AG04450 (cell line): ENCODE results near the gene KRTAP2-1. TPM values are rescaled to one million over a fixed set of nuclear protein-coding genes. Genes with fewer than 3 reads are reported as not detected.
A peak's percentile ranks its signal among the peaks of the same experiment; 100 is the strongest.

Source experiments
- CTCF ChIA-PET: fragments of 300-600, 350-600 bp; formaldehyde crosslinking; extraction: SDS; loops from one replicate; lab custom pipeline; 2022; ENCODE audit warnings: antibody characterized with exemption, inconsistent platforms; lab: Charles Lee
- POLR2A ChIA-PET: fragments of 350-600 bp; formaldehyde crosslinking; extraction: SDS; loops from one replicate; lab custom pipeline; 2021; ENCODE audit warnings: antibody characterized with exemption, inconsistent platforms; lab: Yijun Ruan, JAX
- DNase-seq: peaks from one replicate; pipeline ENCODE4 v3.0.0-alpha.2; 2011; ENCODE audit warnings: low read depth, low spot score
- H3K27ac ChIP-seq: one replicate; pipeline ENCODE4 v1.5.1; 2012; ENCODE audit warnings: low read depth, low read length, control low read depth
- H3K27me3 ChIP-seq: one replicate; pipeline ENCODE4 v1.6.0; 2012; ENCODE audit warnings: low read length; ENCODE audit not compliant: control insufficient read depth, insufficient read depth
- H3K4me3 ChIP-seq: 2 replicates; pipeline ENCODE4 v1.5.1; 2011; ENCODE audit warnings: mild to moderate bottlenecking, low read depth, low read length, control low read depth
- H3K9me3 ChIP-seq: 2 replicates; pipeline ENCODE4 v1.5.1; 2012; ENCODE audit warnings: low read length; ENCODE audit not compliant: control insufficient read depth, insufficient read depth
- CTCF ChIP-seq: IDR thresholded peaks from 2 replicates; pipeline ENCODE4 v1.5.1; 2011; ENCODE audit warnings: low read depth, low read length, control low read depth, inconsistent platforms
- polyA plus RNA-seq: library from polyadenylated mRNA; depleted of rRNA; stranded (reverse); fragments of >200 nt; gene quantifications from 2 replicates; pipeline ENCODE4 v1.2.3, GENCODE V29; 2011

The KRTAP2-1 gene
- polyA plus RNA-seq, 1 experiment, result not detected

- no peak for TF ChIP-seq CTCF
- ChIA-PET CTCF (no interaction called here), POLR2A (no interaction called here)
Observed at GRCh38 chr17:41076788-41077187, 29.7 kb upstream of the KRTAP2-1 start.

GRCh38 chr17:41073676-41074075 lies 26.6 kb upstream of the KRTAP2-1 start:
- Histone ChIP-seq H3K27ac (no peak overlapping the region), H3K9me3 (no peaks in the 10 kb centered on the region), H3K27me3 (no peaks in the 10 kb centered on the region), H3K4me3 (no peak overlapping the region)
- POLR2A ChIA-PET, result no interaction called here
- CTCF ChIA-PET, result no interaction called here
- no peak for DNase-seq
- no peak for TF ChIP-seq CTCF

More at GRCh38 chr17:41076788-41077187, 29.7 kb upstream of the KRTAP2-1 start:
- no peak overlapping the region for H3K27ac ChIP-seq
- no peaks in the 10 kb centered on the region for H3K27me3 ChIP-seq
- no peak overlapping the region for H3K4me3 ChIP-seq
- no peak for DNase-seq
- no peaks in the 10 kb centered on the region for H3K9me3 ChIP-seq

- Histone ChIP-seq H3K27ac (no peak overlapping the region), H3K9me3 (no peaks in the 10 kb centered on the region), H3K27me3 (no peaks in the 10 kb centered on the region), H3K4me3 (no peak overlapping the region)
- no peak for TF ChIP-seq CTCF
- POLR2A ChIA-PET, result no interaction called here
- CTCF ChIA-PET, result no interaction called here
- no peak for DNase-seq
Observed at GRCh38 chr17:41071606-41072360, 24.7 kb upstream of the KRTAP2-1 start.

- H3K27me3 ChIP-seq, result no peaks in the 10 kb centered on the region
- no peak overlapping the region for H3K27ac ChIP-seq
- ChIA-PET CTCF (no interaction called here), POLR2A (no interaction called here)
- no peak overlapping the region for H3K4me3 ChIP-seq
- no peak for TF ChIP-seq CTCF
- H3K9me3 ChIP-seq, result no peaks in the 10 kb centered on the region
- no peak for DNase-seq
Observed at GRCh38 chr17:41069031-41069430, 21.9 kb upstream of the KRTAP2-1 start.

DNA sequence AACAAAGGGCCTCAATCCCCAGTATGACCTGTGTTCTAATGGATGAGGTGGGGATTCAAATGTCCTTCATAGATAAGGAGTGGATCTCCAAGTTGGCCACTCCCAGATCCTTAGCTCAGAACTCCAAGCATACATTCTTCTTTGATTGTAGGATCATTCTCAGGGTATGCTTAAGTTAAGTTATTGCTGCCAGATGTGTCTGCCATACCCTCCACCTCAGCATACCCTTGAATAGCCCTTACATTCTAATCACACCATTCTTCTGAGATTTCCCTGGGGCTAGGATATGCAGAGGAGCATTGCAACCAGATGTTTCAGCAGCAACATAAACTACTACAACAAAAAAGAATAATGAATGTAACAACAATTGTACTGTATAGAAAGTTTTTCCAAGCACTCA lies 20.2 kb upstream of the KRTAP2-1 start:
- H3K27me3 ChIP-seq, result no peaks in the 10 kb centered on the region
- no peaks in the 10 kb centered on the region for H3K9me3 ChIP-seq
- POLR2A ChIA-PET, result no interaction called here
- CTCF ChIA-PET, result no interaction called here
- no peak overlapping the region for H3K27ac ChIP-seq
- no peak for TF ChIP-seq CTCF
- peak; percentile 41 for DNase-seq
- H3K4me3 ChIP-seq, result no peak overlapping the region
